GM13977 (cell line): Measurements from ENCODE around the gene NKD1.

ENCODE experiments used
- DNase-seq: peaks from one replicate; pipeline ENCODE4 v3.0.0; 2012; ENCODE audit warnings: low spot score
- in situ Hi-C: fragments of 300-500 bp; cut with MboI; formaldehyde crosslinking; loops from one replicate; pipeline ENCODE4 v1.12.0; 2022; ENCODE audit warnings: low sequenced_read_pairs, low pct_unique_long_range_greater_than_20kb, mixed read lengths, inconsistent platforms; ENCODE audit not compliant: unreplicated experiment
- TF ChIP-seq, protein P1 (sequence below): IDR thresholded peaks from 2 replicates; pipeline ENCODE4 v1.5.1; 2012; ENCODE audit warnings: mild to moderate bottlenecking, control low read depth; ENCODE audit not compliant: insufficient read depth; ENCODE audit errors: extremely low read depth, missing control alignments

NKD1 gene

DNA sequence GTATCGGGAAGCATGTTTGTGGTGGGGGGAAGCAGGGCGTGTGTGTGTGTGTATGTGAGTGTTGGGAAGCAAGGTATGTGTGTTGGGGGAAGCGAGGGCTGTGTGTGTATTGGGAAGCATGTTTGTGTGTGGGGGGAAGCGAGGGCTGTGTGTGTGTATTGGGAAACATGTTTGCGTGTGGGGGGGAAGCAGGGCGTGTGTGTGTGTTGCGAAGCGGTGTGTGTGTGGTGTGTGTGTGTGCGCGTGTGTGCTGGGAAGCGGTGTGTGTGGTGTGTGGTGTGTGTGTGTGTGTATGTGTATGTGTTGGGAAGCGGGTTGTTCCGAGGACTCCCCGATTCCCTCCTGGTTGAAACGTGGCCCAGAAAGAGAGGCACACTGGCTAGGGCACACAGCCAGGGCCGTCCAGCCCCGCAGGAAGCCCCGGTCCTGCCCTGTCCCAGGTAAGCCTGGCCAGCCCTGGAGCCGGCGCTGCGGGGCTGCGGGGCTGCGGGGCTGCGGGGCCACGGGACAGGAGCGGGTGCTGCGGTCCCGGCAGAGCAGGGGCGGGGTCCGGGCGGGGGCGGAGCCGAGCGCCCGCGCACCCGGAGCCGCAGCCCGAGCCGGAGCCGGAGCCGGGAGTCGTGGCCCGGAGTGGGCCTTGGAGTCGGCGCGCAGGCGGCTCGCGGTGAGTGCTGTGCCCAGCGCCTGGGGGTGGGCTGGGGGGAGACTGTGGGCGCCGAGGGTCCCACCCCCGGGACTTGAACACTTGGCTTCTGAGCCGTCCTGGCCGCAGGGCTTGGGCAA is 145.0 kb downstream of the NKD1 start, which contains the start of gene NOD2:
Gene NOD2, plus strand, starts transcription at position 608 of the 783 bp plus-strand sequence. CDS start 5,890 bp downstream, outside the sequence.
- TF ChIP-seq, protein P1, sequence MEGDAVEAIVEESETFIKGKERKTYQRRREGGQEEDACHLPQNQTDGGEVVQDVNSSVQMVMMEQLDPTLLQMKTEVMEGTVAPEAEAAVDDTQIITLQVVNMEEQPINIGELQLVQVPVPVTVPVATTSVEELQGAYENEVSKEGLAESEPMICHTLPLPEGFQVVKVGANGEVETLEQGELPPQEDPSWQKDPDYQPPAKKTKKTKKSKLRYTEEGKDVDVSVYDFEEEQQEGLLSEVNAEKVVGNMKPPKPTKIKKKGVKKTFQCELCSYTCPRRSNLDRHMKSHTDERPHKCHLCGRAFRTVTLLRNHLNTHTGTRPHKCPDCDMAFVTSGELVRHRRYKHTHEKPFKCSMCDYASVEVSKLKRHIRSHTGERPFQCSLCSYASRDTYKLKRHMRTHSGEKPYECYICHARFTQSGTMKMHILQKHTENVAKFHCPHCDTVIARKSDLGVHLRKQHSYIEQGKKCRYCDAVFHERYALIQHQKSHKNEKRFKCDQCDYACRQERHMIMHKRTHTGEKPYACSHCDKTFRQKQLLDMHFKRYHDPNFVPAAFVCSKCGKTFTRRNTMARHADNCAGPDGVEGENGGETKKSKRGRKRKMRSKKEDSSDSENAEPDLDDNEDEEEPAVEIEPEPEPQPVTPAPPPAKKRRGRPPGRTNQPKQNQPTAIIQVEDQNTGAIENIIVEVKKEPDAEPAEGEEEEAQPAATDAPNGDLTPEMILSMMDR = no peak
- peak; percentile 80 for DNase-seq
- in situ Hi-C loops = no loop called here

DNA sequence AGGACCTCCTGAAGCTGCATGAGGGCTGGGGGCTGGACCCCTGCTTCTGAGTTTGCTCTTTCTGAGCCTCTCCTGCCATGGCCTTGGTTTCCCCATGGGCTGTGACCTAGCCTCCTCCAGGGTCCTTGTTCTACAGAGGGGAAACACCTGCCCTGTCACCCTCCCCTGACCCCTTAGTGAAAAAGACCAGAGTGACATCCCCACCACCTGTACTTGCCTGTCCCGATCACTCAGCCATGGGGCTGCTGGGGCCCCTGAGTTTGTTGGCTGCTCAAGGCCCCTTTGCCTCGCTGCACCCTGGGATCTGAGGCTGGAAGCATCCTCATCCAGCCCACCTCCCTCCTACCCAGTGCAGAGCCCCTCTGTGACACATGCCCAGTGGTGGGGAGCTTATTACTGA is 146.0 kb downstream of the NKD1 start:
- TF ChIP-seq, protein P1 = no peak
- DNase-seq = peak; percentile 64
- in situ Hi-C loops = no loop called here

DNA sequence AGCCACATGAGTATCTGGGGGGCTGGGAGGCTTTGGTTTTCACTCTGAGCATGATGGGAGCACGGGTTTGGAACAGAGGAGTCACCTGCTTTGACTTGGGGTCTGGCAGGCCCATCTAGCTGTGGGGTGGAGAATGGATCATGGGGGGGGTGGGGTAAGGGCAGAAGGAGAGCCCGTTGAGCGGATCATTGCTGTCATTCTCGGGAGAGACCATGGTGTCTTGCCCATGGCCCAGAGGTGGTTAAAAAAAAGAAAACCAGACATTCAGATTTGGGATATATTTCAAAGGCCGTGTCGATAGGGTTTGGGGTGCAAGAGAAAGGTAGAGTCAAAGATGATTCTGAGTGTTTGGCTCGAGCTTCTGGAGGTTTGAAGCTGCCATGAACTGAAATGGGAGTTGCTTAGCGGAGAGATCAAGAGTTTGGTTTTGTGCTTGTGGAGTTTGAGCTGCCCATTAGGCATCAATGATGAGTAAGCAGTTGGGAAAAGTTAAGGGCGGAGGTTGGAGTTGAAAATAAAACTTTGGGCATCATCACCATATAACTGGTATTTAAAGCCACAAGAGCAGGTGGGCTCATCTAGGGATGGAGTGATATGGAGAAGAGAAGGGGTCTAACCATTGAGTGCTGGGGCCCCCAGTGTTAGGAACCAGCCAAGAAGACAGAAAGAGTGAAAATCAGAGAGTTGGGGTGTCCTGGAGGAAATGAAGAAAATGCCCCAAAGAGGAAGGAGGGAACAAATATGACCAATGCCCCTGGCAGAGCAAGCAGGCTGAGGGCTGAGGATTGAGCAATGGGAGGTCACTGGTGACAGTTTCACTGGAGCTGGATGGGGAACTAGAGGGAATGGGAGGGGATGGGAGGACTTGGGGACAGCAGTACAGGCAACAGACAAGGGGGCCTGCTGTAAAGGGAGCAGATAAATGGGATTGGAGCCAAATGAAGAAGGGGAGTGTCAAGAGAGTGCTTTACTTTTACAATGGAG is 147.1 kb downstream of the NKD1 start:
- DNase-seq = no peak
- in situ Hi-C loops = no loop called here
- TF ChIP-seq, protein P1 = no peak

DNA sequence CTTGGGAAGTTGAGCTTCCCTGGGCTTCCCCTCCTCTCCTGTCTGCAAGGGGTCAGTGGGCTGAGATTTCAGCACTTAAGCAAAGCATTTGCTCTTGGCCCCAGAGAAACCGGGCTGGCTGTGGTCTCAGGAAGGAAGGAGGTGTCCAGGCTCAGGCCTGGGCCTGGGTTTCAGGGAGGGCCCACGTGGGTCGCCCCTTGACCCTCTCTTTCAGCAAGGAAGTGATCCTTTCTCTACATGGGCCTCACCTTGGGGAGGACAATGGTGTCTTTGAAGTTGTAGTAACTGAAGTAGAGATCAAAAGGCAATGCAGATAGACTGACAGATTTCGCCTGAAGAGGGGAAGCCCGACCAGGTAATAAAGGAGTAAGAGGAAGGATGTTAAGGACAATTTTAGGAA is 147.9 kb downstream of the NKD1 start:
- TF ChIP-seq, protein P1 = no peak

DNA sequence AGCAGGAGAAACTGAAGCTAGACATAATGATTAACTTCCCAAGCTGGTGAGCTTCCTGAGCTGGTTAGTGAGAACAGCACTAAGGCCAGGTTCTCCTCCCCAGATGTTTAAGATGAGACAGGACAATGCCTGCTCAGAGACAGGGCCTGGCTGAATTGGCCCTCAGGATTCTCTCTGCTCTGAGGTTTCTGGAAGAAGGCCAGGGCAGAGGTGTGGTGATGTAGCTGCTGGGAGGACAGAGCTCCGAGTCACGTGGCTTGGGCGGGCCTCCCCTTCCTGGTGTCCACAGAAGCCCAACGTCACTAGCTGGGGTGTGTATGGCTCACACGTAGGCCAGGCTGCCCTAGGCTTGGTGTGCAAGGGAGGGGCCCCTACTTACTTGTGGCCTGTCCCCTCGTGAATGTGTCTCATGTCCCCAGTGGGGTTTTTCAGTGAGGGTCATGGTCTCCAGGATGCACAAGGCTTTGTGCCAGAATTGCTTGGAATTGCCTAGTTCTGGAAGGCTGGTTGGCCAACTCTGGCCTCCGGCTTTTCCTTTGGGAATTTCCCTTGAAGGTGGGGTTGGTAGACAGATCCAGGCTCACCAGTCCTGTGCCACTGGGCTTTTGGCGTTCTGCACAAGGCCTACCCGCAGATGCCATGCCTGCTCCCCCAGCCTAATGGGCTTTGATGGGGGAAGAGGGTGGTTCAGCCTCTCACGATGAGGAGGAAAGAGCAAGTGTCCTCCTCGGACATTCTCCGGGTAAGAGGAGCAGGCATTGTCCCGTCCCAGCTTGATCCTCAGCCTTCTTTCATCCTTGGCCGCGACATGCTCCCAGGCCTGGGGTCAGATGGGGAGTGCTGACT is 148.6 kb downstream of the NKD1 start:
- TF ChIP-seq, protein P1 = no peak
- peak; percentile 84 for DNase-seq

More for the DNA sequence above, 147.9 kb downstream of the NKD1 start:
- DNase-seq = peak; percentile 57
- in situ Hi-C loops = no loop called here

DNA sequence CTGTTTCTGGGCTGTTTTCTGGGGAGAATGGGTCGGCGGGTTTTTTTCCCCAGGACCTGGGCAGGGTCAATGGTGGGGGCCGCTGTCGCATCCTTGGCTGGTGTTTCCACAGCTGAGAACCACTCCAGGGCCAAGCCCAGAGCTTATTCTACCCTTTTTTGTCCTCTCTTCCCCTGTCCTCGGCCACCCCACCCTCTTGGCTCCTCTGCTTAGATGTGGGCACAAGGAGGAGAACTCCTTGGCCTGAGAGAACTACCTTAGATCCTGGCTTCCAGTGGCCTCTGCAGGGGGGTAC is 149.2 kb downstream of the NKD1 start:
- DNase-seq = no peak
- in situ Hi-C loops = no loop called here
- TF ChIP-seq, protein P1 = no peak

More for the DNA sequence above, 148.6 kb downstream of the NKD1 start:
- in situ Hi-C loops = no loop called here
